Stimulated activated CD4-positive, alpha-beta T cell treated with anti-CD3 and anti-CD28 coated beads, Interleukin-15, amount 100 ng/mL, for 1 hour (primary cell): Measurements from ENCODE around the gene PLXNC1.

Experiments
- DNase-seq, 2 donors: peaks; one replicate each; pipeline ENCODE4 v3.0.0-alpha.2; 2020; ENCODE audit warnings: low read depth in 1 of 2, low spot score in 1 of 2

PLXNC1 gene

GRCh38 chr12:94157181-94157580 is 8.8 kb downstream of the PLXNC1 start:
- DNase-seq = no peak

- no peak for DNase-seq
Observed at GRCh38 chr12:94157981-94158411, 9.6 kb downstream of the PLXNC1 start.

DNA sequence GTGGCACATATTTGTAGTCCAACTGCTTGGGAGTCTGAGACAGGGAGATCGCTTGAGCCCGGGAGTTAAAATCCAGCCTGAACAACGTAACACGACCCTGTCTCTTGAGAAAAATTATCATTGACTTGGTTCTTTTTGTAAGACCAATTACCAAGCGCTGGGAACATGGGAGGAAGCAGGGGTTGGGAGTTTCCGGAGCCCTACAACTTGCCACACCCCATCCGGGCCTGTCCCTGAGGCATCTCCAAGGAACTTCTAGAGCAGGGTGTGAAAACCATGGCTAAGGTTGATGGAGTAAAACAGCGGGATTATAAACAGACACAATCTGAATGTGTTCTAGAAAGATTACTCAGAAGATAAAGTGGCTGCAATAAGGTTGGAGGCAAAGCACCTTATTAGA is 10.3 kb downstream of the PLXNC1 start:
- DNase-seq = no peak

DNA sequence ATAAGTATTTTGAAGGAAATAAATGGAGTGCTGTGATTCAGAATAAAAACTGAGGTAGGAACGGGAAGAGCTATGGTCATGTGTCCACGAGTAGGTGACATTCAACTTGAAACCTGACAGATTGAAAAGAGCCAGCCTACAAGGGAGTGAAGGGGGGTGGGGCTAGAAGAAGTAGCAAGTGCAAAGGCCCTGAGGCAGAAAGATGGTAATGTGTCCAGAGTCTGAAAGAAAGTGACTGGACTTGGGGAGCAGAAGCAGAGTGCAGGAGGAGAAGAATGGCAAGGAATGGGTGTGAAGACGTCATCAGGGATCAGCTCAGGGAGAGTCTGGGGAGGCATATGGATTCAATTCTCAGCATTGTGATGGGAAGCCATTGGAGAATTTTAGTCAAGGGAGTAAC is 13.7 kb downstream of the PLXNC1 start:
- no peak for DNase-seq

DNA sequence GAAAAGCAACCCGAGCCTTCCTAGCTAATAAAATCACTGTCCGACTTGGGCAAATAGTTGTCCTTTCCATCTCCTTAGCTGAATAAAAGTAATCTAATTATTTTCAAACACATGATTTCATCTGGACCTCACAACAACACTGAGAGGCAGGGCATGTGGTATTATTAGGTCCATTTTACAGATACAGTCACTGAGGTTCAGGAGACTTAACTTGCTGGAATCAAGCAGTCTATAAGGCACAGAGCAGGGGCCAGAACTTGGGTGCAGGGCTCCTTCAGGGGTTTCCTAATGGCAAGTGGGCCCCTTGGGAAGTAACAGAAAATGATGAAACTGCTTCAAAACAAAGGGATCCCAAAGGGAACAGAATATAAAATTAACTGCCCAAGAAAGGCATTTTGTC is 15.5 kb downstream of the PLXNC1 start:
- DNase-seq = no peak

DNA sequence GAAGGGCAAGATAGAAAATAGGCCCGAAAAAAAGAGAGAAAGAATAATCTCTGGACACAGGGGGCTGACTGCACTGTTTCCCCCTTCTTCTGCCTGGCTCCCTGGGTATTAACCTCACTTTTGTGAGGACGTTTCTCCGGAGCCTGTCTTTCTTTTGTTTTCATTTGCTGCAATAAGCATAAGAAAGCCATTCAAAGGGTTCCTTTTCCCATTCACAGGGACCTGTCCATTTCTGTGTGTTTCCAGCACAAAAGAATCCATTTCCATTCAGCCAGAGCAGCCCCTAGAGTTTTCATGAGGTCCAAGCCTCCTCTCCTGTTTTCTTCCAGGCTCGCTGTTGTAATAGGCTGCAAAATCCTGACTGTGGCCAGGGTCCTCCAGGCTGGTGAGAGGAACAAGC is 16.8 kb downstream of the PLXNC1 start:
- no peak for DNase-seq

- DNase-seq = no peak
Observed at GRCh38 chr12:94165670-94166364, 17.4 kb downstream of the PLXNC1 start.

- no peak for DNase-seq
Observed at GRCh38 chr12:94167071-94167755, 18.8 kb downstream of the PLXNC1 start.

DNA sequence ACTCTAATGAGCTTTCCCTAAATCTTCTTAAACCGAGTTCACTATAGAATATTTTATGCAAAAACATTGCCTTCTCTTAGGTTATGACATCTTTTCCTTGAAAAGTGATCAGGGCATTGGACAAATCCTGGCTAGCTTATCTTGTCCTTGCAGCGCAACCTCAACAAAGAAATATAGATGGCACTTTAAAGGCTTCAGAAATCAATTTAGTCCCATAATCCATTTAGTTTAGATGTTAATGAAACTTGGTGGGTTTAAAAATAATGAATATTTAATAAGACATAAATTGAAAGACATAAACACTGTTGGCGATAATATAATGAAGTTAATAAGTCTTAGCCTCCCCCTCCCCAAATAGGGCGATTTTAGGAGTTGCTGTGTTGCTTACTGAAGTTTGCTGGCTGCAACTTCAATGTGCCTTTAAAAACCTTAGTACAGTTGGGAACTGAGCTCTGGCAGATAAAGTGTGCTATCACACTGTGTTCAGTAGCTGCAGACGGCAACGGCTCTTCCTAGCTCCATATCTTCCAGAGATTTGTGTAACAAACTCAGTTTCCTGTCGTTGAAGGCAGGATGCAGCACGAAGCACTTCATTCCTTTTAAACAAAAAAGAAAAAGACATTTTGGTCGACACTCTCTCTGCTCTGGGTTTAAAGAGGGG is 19.5 kb downstream of the PLXNC1 start:
- DNase-seq = no peak

DNA sequence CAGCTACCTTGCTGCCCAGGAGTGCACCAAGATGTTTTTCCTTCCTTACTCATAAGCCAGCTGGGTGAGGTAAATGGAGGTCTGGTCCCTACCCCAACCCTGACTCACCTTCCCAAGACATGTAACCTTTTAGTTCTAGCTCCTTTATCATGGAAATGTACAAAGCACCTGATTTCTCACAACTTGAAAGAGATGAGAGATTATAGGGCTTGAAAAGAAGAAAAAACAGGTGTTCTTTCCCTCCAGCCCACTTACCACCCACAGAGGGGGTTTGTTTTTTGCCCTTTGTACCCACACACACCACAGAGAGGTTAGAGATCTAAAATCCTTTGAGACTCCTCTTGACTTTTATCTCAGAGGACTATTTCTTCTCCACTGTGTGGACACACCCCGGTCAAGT is 21.1 kb downstream of the PLXNC1 start:
- DNase-seq = no peak

DNA sequence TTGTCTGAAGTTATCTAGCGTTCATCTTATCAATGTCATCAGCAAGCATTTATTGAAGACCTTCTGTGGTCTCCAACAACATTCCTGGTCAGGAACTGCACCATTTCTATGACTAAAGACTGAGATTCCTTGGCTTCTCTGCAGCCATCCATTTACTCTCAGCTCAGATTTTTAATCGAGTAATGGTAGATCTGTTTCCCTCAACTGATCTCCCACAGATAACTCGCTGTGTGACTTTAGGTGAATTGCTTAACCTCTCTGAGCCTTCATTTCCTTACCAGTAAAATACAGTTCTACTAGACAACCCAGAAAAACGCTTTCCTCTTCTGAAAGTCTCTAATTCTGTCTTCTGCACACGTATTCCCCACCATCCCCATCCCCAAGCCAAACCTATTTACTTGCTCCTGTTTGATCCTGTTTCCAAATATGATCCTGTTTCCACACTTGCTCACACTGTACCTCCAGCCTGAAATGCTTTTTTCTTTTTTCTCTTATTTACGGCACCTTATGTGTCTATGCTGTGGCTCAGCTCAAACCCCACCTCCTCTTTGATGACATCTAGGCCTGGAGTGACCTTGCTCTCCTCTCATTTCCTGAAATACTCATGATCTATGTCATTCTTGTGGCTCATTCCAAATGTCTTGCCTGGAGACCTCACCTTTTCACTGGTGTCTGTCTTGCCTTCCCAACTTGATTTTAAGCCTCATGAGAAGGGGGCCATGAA is 21.8 kb downstream of the PLXNC1 start:
- no peak for DNase-seq

DNA sequence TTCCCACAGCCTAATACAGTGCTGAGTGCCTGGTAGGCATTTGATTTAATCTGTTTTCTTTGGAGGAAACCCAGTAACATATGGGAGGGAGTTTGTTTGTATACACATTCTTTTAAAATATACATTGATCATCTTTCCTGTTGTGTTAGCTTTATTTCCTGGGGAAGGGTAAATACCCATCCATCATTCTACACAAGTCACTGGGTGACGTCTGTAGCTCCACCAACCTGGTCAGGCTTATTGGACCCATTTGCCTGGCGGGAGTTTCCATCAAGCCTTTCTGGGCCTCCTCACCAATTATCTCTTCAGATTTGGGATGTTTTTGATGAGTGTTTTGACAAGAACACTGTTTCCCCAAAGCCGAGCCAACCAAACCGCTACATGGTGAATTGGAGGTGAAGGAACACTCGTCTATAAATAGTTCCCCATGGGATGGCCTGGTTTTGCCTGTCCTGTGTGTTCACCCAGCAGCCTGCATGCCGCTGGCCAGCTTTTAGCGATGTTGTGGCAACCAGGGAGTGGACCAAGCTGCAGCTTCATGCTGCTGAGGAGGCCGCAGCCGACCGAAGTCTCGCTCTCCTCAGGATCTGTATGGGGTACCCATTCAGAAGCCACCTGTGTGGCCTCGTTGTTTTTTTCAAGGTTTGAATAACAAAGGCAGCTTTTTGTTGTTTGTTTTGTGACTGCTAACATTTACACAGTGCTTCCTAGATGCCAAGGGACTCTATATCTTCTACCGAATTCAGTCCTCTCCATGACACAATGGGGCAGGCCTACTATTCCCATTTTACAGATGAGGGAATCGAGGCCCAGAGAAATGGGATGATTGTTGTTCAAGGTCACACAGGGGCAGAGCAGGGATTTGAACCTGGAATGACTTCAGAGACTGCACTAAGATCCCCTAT is 22.6 kb downstream of the PLXNC1 start:
- DNase-seq = no peak

- DNase-seq = no peak
Observed at GRCh38 chr12:94171595-94171930, 23.2 kb downstream of the PLXNC1 start.

DNA sequence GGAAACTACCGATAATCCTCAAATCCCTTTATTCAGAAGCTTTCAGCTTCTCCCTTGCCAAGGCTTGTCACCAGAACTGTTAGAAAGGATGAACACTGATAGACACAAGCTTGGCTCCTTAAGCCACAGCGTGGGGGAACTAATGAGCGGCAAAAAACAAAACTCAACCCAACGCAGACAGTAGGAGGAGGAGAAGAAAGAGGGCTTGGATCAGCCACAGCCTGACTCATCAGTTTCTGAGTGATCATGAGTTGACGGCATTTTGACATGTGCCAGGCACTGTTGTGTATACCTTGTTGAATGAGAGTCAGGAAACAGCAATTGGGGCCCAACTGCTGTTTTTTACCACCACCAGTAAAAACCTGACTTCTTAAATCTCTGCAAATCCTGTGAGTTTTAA is 23.7 kb downstream of the PLXNC1 start:
- no peak for DNase-seq

DNA sequence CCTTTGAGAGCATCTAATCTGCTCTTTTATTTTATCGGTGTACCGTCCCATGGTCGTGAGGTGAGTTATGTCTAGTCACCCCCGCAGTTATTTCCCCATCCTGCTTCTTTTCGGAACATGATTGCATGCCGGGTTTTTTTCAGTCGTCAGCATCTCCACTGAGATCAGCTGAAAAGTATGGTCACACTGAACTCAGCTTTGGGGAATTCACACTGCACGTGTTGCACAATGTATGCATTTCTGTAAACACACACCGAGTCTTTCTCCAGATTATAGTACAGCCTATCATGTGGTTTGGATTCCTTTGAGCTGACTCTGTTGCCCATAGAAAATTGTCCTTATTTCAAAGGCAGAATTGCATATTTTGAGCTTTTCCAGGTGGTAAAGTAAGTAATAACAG is 24.6 kb downstream of the PLXNC1 start:
- DNase-seq = no peak

- no peak for DNase-seq
Observed at GRCh38 chr12:94173660-94174265, 25.4 kb downstream of the PLXNC1 start.

GRCh38 chr12:94174576-94174975 is 26.2 kb downstream of the PLXNC1 start:
- DNase-seq = no peak

DNA sequence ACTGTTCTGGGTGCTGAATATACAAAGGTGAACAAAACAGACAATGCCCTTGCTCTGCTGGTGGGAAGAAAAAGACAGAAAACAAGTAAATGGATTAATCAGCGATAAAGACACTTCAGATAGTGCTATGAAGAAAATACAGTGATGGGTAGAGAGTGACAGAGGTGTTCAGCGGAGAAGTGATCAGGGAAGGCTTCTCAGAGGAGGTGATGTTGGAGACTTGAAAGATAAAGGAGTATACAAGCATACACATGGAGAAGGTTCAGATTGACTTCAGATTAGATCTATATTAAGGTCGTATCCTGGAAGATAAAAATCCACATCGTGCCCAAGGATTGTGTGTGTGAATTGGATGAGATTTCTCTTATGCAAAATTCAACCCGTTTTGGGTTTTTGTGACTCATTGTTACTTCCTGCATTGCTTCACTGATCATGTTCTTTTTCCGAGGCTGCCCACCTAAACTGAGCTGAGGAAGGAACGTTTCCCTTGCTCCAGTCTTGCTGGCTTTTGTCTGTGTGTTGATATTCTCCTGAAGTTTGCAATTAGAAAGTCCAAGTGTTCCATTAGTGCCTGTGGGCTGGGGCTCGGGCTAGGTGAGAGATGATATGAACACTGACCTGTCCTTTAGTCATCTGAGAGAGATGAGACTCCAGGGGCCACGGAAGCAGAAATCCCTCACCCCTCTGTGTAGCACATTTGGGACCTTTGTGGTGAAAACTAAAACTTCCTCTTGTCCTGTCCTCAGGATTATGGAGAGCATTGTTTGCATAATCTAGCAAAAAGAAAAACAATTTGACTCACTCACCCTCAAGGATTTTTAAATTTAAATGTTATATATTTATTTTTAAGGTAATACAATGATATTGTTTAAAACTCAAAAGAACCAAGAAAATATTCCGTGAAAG is 27.6 kb downstream of the PLXNC1 start:
- DNase-seq = no peak

- no peak for DNase-seq
Observed at GRCh38 chr12:94178054-94178453, 29.7 kb downstream of the PLXNC1 start.
